Thyroid gland (tissue), 4 donors: ENCODE data around the gene HTR4.

Experiments
- CTCF ChIP-seq, 6 experiments: fragments of 200-600 bp in 3 of 6; fragments of 450-650 bp in 3 of 6; sonication (generic) in 3 of 6; IDR thresholded peaks; one replicate each; pipeline ENCODE4 v1.5.1; 2016 to 2019; ENCODE audit warnings: antibody characterized with exemption in 6 of 6, mild to moderate bottlenecking in 2 of 6, inconsistent platforms in 1 of 6, moderate library complexity in 1 of 6
- POLR2A ChIP-seq, 2 donors: fragments of 450-650 bp; IDR thresholded peaks; one replicate each; pipeline ENCODE4 v1.6.1; 2017; ENCODE audit warnings: antibody characterized with exemption in 2 of 2, mild to moderate bottlenecking in 2 of 2, moderate library complexity in 1 of 2

- TF ChIP-seq CTCF (IDR thresholded peaks at IDR 0.05) (no peak), POLR2A (IDR thresholded peaks at IDR 0.05) (no peak)
Measured at GRCh38 chr5:148512498-148512897, 141.8 kb downstream of the HTR4 start.
